HEK293 (cell line): Measurements from ENCODE around the gene PRPF40B.

Experiments
- CTCF ChIA-PET: fragments of 350-600 bp; formaldehyde crosslinking; extraction: SDS; loops from one replicate; lab custom pipeline; 2021; ENCODE audit warnings: antibody characterized with exemption; lab: Yijun Ruan, JAX
- POLR2A ChIA-PET: fragments of 300-600 bp; formaldehyde crosslinking; extraction: SDS; loops from one replicate; lab custom pipeline; 2020; ENCODE audit warnings: antibody characterized with exemption, inconsistent platforms; lab: Yijun Ruan, JAX
- H3K27ac ChIP-seq: fragments of 200-500 bp; sonication (Bioruptor generic); 2 replicates; pipeline ENCODE4 v1.5.1; 2014; ENCODE audit warnings: low read depth, low read length, control low read depth, inconsistent platforms; ENCODE audit errors: extremely low read depth
- H3K36me3 ChIP-seq, 2 experiments: fragments of 200-500 bp in 1 of 2; sonication (Bioruptor generic) in 1 of 2; 1 replicate in 1 of 2; 2 replicates in 1 of 2; pipeline ENCODE4 v1.5.1; 2014 to 2017; ENCODE audit warnings: inconsistent platforms in 2 of 2, low read length in 2 of 2; ENCODE audit not compliant: control insufficient read depth in 2 of 2, insufficient read depth in 1 of 2
- H3K4me1 ChIP-seq: fragments of 200-500 bp; sonication (Bioruptor generic); 2 replicates; pipeline ENCODE4 v1.5.1; 2014; ENCODE audit warnings: mild to moderate bottlenecking, low read length, inconsistent platforms; ENCODE audit not compliant: control insufficient read depth, insufficient read depth
- H3K4me3 ChIP-seq: 2 replicates; pipeline ENCODE4 v1.5.1; 2011; ENCODE audit warnings: low read depth, mild to moderate bottlenecking, control low read depth, low read length, moderate library complexity
- H3K9me3 ChIP-seq: fragments of 200-500 bp; sonication (Bioruptor generic); 2 replicates; pipeline ENCODE4 v1.5.1; 2014; ENCODE audit warnings: low read depth, low read length, inconsistent platforms; ENCODE audit not compliant: control insufficient read depth, insufficient read depth
- GFI1B ChIP-seq: fragments of 450-650 bp; formaldehyde crosslinking; IDR thresholded peaks from 2 replicates; pipeline ENCODE4 v1.5.1; 2016; ENCODE audit warnings: missing biosample characterization, missing genetic modification characterization
- KLF1 ChIP-seq: fragments of 450-650 bp; formaldehyde crosslinking; IDR thresholded peaks from 2 replicates; pipeline ENCODE4 v1.5.1; 2016; ENCODE audit warnings: missing biosample characterization, missing genetic modification characterization
- OVOL3 ChIP-seq: fragments of 450-650 bp; formaldehyde crosslinking; IDR thresholded peaks from 2 replicates; pipeline ENCODE4 v1.5.1; 2016; ENCODE audit warnings: missing biosample characterization, missing genetic modification characterization
- PRDM10 ChIP-seq: fragments of 450-650 bp; formaldehyde crosslinking; IDR thresholded peaks from 2 replicates; pipeline ENCODE4 v1.5.1; 2016; ENCODE audit warnings: missing biosample characterization, missing genetic modification characterization
- SCRT1 ChIP-seq: fragments of 450-650 bp; formaldehyde crosslinking; IDR thresholded peaks from 2 replicates; pipeline ENCODE4 v1.5.1; 2016; ENCODE audit warnings: missing biosample characterization, missing genetic modification characterization, borderline replicate concordance
- TCF7L2 ChIP-seq: IDR thresholded peaks from 2 replicates; pipeline ENCODE4 v1.6.1; 2011; ENCODE audit warnings: low read depth, mild to moderate bottlenecking, inconsistent platforms, low read length, moderate library complexity, borderline replicate concordance
- TRIM28 ChIP-seq: IDR thresholded peaks from 2 replicates; pipeline ENCODE4 v1.6.1; 2011; ENCODE audit warnings: low read length, control low read depth, borderline replicate concordance
- ZFHX2 ChIP-seq: fragments of 450-650 bp; formaldehyde crosslinking; conservative IDR thresholded peaks from 2 replicates; pipeline ENCODE4 v1.5.1; 2016; ENCODE audit warnings: missing biosample characterization, missing genetic modification characterization
- ZFP69B ChIP-seq: fragments of 450-650 bp; formaldehyde crosslinking; IDR thresholded peaks from 2 replicates; pipeline ENCODE4 v1.5.1; 2016; ENCODE audit warnings: missing biosample characterization, missing genetic modification characterization
- ZNF138 ChIP-seq: fragments of 450-650 bp; formaldehyde crosslinking; IDR thresholded peaks from 2 replicates; pipeline ENCODE4 v1.5.1; 2016; ENCODE audit warnings: missing biosample characterization, missing genetic modification characterization, borderline replicate concordance
- ZNF148 ChIP-seq: fragments of 450-650 bp; formaldehyde crosslinking; IDR thresholded peaks from 2 replicates; pipeline ENCODE4 v1.5.0; 2017; ENCODE audit warnings: missing biosample characterization, missing genetic modification characterization, borderline replicate concordance
- ZNF16 ChIP-seq: fragments of 450-650 bp; formaldehyde crosslinking; IDR thresholded peaks from 2 replicates; pipeline ENCODE4 v1.5.1; 2016; ENCODE audit warnings: low read depth, missing biosample characterization, missing genetic modification characterization
- ZNF341 ChIP-seq: fragments of 450-650 bp; formaldehyde crosslinking; IDR thresholded peaks from 2 replicates; pipeline ENCODE4; 2016; ENCODE audit warnings: low read depth, missing biosample characterization, missing genetic modification characterization
- ZNF473 ChIP-seq: fragments of 450-650 bp; formaldehyde crosslinking; IDR thresholded peaks from 2 replicates; pipeline ENCODE4 v1.5.1; 2017; ENCODE audit warnings: missing biosample characterization, missing genetic modification characterization
- ZNF513 ChIP-seq: fragments of 450-650 bp; IDR thresholded peaks from 2 replicates; pipeline ENCODE4 v1.5.1; 2018; ENCODE audit warnings: missing biosample characterization, missing genetic modification characterization
- ZNF514 ChIP-seq: fragments of 450-650 bp; formaldehyde crosslinking; IDR thresholded peaks from 2 replicates; pipeline ENCODE4 v1.5.1; 2016; ENCODE audit warnings: missing biosample characterization, missing genetic modification characterization
- ZNF555 ChIP-seq: fragments of 450-650 bp; formaldehyde crosslinking; conservative IDR thresholded peaks from 2 replicates; pipeline ENCODE4 v1.5.1; 2017; ENCODE audit warnings: missing biosample characterization, mild to moderate bottlenecking, missing genetic modification characterization, inconsistent platforms
- ZNF558 ChIP-seq: fragments of 450-650 bp; formaldehyde crosslinking; IDR thresholded peaks from 2 replicates; pipeline ENCODE4 v1.5.1; 2016; ENCODE audit warnings: missing biosample characterization, missing genetic modification characterization
- ZNF692 ChIP-seq: fragments of 450-650 bp; formaldehyde crosslinking; IDR thresholded peaks from 2 replicates; pipeline ENCODE4 v1.5.1; 2016; ENCODE audit warnings: missing biosample characterization, missing genetic modification characterization

The PRPF40B gene

GRCh38 chr12:49646331-49646830 lies 23.0 kb downstream of the PRPF40B start:
- no peaks in the 10 kb centered on the region for H3K9me3 ChIP-seq
- POLR2A ChIA-PET, result interaction anchor here (1.3 kb wide), 1 partner anchor 8 kb away, joined by 3 read pairs; no protein-coding TSS in a partner anchor
- no peak overlapping the region for H3K27ac ChIP-seq
- H3K4me3 ChIP-seq, result no peak overlapping the region
- CTCF ChIA-PET, result interaction anchor here (1.0 to 8.4 kb wide), 7 partner anchors 10 to 132 kb away, joined by 3 to 72 read pairs (median 16); partner anchors contain the start of gene FMNL3
- peaks cover 0 to 81% of the 10 kb centered on the region in 2 experiments; a peak in 1 of 3 replicates for H3K36me3 ChIP-seq
- no peaks in the 10 kb centered on the region for H3K4me1 ChIP-seq
- no peak for TF ChIP-seq ZNF148
- no peak for TF ChIP-seq ZNF341 (tag by site-specific recombination)
- no peak for TF ChIP-seq ZNF555 (tag by site-specific recombination)
- no peak for TF ChIP-seq ZNF473
- TF ChIP-seq ZNF16, result no peak
- no peak for TF ChIP-seq OVOL3 (tag by site-specific recombination)
- no peak for TF ChIP-seq PRDM10 (tag by site-specific recombination)
- no peak for TF ChIP-seq GFI1B (tag by site-specific recombination)
- no peak for TF ChIP-seq TRIM28
- TF ChIP-seq ZNF558 (tag by site-specific recombination), result no peak
- TF ChIP-seq TCF7L2, result no peak
- TF ChIP-seq ZNF514, result no peak
- TF ChIP-seq SCRT1 (tag by site-specific recombination), result no peak
- TF ChIP-seq KLF1, result no peak
- no peak for TF ChIP-seq ZNF138 (tag by site-specific recombination)

- TF ChIP-seq ZNF513 (tag by site-specific recombination) (no peak), ZFHX2 (peak; percentile 78), ZNF692 (tag by site-specific recombination) (no peak), ZFP69B (tag by site-specific recombination) (0 out of 2 replicates have a peak, but pooled peaks have one; percentile 23)
- Histone ChIP-seq H3K4me3 (no peak overlapping the region), H3K36me3 (peaks cover 0 to 76% of the 10 kb centered on the region in 2 experiments; a peak in 1 of 3 replicates), H3K9me3 (no peaks in the 10 kb centered on the region), H3K27ac (no peak overlapping the region), H3K4me1 (no peaks in the 10 kb centered on the region)
- ChIA-PET POLR2A (interaction anchor here (0.6 to 1.9 kb wide), 3 partner anchors 8 to 94 kb away, joined by 3 to 11 read pairs (median 7); partner anchors contain the start of gene TMBIM6), CTCF (interaction anchor here (0.7 to 8.4 kb wide), 6 partner anchors 11 to 374 kb away, joined by 3 to 72 read pairs (median 5); no protein-coding TSS in a partner anchor)
Observed at GRCh38 chr12:49646871-49647654, 23.7 kb downstream of the PRPF40B start.
